HL-60/S4 treated with retinoic acid at 250 ng/mL for 4 days and 3 days (cell line): Measurements from ENCODE around the gene TMEM63C.
"Not testable (repeated sequence)": the region's sequence is repeated elsewhere in the genome, so short reads cannot be mapped to it uniquely, and the experiment has no call there.

Experiments
- in situ Hi-C: fragments of 300-500 bp; cut with MboI; formaldehyde crosslinking; loops from 2 replicates; pipeline ENCODE4 v1.7.0; 2022; ENCODE audit warnings: low sequenced_read_pairs

Gene TMEM63C

DNA sequence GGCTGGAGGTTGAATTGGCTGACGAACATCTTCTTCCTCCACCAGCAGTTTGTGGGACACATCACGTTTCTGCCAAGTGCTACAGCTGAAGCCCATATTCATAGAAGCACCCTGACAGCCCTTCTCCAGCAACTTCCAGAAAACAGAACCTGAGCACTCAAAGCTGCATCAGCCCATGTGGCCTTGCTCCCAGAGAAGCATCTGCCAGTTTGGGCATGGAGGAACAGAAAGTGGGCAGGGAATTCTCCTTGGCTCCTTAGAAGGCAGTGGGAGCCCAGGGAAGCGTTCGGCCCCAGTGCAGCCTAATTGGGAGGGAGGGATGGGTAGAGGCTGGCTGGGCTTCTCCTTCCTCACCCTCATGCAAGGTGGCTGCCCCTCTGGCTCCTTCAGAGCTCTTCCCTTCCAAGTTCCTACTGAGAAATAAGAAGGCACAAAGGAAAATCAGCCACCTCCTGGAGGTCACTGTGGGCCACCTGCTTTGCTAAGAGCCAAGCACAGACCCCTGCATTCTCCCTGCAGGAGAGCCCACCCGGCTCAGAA is 93.5 kb downstream of the TMEM63C start:
- in situ Hi-C loops: no loop called here

DNA sequence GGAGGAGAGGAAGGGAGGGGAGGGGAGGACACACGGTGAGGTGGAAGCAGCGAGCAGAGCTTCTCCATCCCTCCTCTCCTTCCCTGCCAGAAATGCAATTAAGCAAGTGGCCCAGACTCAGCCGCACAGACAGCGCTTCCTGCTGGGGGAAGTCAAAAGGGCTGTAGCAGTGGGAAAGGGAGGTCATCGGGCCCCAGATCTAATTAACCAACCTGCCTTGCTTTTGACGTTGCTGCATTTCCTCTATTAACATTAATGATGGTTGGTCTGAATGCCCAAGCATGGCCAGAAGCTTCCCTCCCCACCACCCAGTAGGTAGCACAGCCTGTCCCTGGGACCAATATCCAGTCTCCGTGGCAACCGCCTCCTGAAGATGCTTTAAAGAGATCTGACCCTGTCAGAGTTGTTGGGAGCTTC is 94.0 kb downstream of the TMEM63C start:
- in situ Hi-C loops: no loop called here

DNA sequence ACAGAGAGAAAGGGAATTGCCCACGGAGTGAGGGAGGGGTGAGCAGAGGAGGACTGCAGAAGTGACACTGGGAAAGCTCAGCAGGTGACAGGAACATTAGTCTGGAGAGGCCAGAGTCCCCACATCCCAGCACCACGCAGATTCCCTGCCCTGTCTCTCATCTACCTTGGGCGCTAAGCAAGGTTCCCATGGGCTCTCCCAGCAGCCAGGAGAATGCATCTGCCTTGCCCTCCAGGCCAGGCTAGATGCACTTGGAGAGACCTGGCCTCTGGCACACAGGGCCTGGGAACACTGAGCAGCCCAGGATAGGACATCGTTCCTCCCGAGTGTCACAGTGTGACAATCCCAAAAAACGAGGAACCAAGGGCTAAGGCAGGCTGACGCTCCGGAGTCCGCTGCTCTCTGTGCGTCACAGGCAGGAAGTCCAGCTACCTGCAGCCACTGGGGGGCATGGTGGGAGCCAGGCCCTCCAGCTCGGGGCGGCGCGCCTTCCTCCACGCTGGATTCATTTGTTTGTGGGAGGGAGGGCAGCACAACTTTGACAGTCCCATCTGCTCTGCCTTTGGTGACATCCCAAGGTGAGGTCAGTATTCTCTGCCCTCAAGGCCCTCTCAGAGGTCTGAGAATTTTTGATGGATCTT is 94.8 kb downstream of the TMEM63C start:
- in situ Hi-C loops: no loop called here

DNA sequence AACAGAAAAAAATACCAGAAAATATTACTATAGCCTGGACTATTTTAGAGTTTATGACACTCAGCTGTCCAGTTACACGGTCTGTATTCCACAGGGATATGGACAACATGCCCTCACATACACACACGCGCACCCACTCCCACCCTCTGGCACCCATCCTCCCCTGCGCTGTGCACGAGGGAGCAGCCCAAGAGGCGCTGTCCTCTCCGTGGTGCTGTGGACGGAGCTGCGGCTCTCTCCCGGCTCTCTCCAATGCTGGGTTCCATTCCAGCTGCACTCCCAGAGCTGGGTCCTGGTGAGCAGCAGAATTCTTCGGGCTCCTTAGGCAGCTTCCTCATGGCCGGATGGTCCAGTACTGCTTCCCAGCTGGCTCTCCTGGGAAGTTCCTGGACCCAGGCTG is 95.4 kb downstream of the TMEM63C start:
- in situ Hi-C loops: no loop called here

DNA sequence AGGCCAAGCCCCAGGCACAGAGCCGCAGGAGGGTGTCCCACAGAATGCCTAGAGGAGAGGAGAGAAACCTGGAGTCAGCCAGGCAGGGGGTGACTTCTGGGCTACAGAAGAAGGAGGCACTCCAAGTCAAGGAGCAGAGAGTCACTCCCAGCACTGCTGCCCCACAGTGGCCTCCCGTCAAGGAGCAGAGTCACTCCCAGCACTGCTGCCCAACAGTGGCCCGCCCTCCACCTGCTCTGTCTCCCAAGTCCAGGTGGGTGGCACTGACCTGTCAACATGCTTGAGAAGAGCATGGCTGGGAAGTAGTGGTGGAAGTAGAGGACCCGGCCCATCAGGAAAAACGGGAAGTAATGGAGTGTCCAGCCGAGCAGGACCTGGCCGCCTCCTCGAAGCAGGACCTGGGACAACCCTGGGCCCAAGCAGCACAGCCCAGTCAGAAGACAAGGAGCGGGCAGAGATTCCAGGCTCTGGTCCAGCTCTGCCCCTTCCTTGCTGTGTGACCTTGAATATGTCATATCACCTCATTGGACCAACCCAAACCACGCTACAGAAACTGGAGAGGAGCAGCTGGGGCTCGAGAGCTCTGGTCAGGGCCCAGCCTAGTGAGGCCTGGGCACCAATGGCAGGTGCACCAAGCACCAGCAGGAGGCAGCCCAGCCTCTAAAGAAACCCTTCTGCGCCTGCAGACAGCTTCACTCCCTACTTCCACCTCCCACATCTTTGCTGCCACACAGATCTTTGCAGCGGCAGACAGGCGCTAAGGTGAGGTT is 97.0 kb downstream of the TMEM63C start:
- in situ Hi-C loops: no loop called here

DNA sequence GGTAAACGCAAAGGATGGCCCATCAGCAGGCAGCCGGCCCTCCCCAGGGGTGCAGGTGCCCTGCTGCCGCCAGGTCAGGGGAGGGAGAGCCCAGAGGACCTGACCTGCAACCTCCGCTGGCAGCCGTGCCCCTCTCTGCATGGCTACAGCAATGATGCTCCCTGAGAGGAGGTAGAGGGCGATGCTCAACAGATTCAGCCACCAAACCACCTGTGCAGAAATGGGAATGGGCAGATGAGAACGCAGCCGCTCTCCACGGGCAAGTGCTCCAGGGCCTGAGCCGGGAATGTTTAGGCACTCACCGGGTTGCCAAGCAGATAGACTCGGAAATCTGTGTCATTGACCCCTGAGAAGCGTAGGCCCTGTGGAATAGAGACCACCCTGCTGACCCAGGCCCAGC is 98.1 kb downstream of the TMEM63C start:
- in situ Hi-C loops: no loop called here

DNA sequence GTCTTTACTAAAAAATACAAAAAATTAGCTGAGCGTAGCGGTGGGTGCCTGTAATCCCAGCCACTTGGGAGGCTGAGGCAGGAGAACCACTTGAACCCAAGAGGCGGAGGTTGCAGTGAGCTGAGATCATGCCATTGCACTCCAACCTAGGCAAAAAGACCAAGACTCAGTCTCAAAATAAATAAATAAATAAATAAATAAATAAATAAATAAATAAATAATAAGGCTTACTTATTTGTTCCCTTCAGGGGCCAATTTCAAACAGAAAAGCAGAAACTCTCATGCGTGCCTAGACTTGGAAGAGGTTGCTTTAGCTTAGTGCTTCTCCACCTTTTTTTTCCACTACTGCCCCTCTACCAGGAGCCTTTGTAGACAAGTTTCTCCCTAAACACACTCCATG is 99.3 kb downstream of the TMEM63C start:
- in situ Hi-C loops: not testable (repeated sequence)

DNA sequence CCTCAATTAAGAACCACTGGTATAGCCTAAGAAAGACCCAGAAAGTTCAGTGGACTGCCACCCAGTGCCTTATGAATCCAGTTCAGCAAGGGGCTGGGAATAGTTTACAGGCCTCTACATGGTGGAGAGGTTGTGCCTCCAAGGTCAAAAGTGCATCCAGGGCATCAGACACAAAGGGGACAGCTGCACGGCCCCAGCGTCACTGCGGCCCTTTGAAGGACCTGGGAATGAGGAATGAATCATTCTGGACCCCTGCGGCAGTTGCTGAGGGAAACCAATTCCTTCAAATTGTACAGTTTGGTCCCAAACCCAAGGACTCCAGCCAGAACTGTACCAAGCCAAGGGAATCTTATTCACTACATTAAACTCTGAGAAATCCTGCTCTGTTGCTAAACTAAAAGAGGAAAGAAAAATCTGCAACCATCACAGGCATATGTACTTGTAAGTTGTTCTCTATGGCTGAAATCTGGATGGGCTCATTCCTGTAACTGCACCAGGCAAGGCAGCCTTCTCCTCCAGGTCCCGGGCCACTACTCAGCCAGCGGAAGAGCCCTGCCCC is 100.3 kb downstream of the TMEM63C start:
- in situ Hi-C loops: no loop called here

DNA sequence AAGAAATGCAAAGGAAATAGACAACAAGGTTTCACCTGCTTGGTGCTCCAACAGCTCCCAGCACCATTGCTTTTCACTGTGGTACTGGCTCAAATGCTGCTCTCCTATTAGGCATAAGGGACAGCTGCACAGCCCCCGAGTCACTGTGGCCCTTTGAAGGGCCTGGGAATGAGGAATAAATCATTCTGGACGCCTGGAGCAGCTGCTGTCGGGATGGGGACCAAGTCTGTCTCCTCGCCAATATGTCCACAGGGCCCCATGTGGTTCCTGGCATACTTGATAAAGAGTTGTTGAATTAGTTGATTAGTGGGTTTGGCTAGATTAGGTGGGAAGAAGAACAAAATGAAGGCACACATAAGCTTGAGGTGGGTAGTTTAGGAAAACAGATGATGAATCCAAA is 102.5 kb downstream of the TMEM63C start:
- in situ Hi-C loops: no loop called here

DNA sequence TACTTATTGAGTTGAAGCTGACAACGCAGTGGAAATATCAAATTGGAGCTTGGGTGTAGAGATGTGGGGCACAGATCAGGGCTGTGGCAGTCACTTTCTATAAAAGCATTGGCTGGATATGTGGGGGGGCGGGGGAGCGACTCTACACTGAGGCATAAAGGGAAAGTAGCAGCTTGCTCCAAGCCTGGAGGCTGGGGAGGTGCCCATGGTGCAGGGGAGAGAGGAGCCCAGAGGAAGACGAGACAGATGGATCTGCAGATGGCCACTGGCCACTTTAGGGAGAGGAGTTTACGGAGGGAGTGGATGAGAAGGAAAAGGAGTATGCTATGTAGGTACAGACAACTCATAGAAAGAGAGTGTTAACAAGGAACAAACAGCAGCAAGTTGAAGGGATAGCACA is 102.9 kb downstream of the TMEM63C start:
- in situ Hi-C loops: no loop called here

DNA sequence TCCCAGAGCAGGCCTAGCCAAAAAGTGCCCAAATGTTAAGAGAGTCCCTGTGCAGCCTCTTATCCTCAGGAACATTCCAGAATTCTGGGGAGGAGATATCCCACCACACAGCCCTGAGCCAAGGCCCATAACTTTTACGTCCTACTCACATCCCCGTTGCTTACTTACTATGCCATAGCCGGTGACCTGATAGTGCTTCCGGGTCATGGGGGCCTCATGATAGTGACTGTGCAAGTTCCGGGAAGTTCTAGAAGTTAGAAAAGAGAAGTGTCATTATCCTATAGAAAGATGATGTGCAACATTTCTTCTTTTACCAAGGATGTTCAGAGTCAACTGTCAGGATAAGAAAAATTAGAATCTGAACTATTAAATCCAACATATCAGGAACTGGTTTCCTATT is 105.0 kb downstream of the TMEM63C start:
- in situ Hi-C loops: no loop called here

DNA sequence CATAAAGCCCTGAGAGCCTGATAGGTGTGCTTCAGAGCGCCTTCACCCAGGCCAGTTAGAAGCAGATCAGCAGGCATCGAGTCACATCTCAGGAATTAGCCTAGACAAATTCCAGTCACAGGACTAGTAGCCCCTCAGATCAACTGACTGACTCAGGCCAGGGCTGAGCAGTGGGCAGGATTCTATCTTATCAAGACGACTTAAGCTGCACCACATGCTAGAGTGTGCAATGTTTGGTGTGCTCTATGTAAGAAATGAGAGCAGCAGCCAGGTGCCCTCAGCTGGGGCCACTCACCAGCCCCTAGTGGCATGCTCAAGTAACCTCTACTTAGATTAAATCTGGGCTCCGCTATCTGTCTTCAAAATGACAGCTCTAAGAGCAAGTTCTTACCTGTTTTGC is 109.1 kb downstream of the TMEM63C start:
- in situ Hi-C loops: no loop called here

DNA sequence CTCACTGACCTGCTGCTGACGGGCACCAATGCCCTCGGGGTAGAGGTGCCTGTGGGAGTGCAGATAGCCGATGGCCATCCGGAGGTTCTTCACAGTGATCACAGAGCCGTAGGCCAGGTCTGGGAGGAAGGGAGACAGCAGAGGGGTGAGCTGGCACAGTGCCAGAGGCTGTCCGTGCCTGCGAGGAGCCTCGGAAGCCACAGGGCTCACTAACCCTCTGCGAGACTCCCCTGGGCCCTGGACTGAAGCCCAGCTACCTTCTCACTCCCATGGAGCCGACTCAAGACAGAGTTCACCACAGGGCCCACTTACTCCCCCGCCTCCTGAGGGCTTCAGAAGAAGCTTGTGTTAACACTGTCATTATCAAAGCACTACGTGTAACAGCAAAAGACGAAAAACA is 114.6 kb downstream of the TMEM63C start:
- in situ Hi-C loops: no loop called here

DNA sequence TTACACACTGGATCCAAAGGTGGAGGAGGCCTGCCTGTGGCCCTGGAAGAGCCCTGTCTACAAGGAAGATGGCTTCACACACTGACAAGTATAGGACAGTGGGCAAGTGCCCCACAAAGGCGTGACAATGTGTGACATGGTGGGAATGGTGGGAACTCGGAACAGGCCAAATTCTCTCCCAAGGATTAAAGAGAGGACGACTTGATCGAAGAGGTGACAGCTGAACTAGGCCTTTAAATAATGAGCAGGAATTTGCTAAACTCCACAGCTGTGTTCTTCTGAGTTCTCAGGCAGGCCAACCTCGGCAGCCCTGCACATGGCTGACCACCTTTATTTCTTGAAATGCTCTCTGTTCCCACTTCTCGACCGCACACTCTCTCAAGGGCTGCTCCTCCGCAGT is 115.3 kb downstream of the TMEM63C start:
- in situ Hi-C loops: no loop called here

DNA sequence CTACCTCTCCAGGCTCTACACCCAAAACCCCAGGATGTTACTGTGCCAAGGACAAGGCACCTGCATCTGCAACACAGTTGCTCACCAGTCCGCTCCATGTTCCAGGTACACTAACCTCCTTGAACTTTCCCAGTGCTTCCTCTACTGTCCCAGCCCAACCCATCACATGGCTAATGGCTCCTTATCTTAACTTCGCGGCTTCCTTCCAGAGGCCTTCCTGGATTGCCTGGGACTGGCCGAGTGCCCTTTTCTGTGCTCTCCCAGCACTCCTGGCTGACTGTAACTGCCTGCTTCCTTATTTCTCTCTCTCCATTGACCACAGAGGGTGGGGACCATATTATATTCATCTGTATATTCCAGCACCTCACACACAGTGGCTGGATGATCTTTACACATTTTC is 118.2 kb downstream of the TMEM63C start:
- in situ Hi-C loops: loop anchor here (25.0 kb wide), 1 partner anchor 437 kb away; no protein-coding TSS in a partner anchor

DNA sequence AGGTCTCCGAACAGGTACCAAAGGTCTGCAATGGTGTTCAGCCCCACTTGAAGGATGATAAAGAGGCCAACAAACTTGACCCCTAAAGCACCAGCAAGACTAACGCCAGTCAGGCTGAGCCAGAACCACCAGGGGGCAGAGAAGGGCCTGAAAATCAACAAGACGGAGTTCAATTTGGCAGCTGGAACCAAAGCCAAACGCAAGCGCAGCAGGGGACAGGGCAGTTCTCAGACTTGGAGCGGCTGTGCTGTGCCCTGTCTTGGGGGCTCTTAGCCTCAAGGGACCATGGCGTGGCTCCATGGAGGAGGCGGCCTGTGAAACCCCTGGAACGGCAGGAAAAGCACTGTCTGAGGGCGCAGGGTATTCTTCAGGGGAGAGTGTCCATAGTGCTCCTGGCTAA is 119.5 kb downstream of the TMEM63C start:
- in situ Hi-C loops: loop anchor here (25.0 kb wide), 1 partner anchor 439 kb away; no protein-coding TSS in a partner anchor

DNA sequence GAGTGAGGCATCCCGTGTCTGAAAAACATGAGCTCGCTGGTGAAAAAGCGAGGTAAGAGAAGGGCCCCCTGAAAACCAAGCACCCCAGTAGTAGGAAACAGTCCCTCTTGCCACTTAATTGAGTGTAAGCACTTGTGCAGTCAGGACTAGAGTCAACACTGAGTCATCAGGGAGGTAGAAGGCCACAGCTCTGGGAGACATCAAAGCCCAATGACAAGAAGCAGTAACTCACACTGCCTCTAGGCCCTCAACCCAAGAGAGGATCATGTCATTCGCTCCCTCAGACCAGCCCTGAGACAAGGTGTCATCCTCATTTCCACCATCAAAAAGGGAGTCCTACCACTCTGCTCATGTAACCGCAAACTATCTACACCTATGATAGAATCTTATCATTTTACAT is 121.3 kb downstream of the TMEM63C start:
- in situ Hi-C loops: loop anchor here (25.0 kb wide), 1 partner anchor 441 kb away; no protein-coding TSS in a partner anchor

DNA sequence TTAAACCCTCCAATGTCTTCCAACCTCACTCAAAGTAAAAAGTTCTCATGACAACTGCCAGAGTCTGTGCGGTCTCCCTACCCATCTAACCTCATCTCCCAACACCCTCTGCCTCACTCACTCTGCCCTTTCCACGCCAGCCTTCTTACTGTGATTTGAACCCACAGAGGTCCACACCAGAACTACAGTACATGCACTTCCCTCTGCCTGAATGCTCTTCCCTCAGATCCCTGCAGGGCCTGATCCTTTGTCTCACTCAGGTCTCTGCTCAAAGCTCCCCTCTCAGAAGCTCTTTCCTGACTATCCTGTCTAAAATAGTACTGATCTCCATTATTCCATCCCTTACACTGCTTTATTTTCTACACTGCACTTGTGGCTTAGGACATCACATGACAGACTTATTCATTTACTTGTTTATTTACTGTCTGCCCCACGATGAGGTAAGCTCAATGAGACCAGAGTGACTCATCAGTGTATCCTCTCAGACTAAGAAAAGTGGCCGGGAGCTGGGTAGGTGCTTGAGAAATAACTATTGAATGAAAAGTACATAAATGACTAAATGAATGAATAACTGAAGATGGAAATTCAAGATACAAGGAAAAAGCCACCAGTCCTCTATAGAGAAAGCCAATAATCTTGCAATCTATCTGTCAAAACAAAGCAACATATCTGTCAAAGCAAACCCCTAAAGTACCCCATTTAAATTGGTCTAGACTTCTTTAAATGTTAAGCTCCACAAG is 122.0 kb downstream of the TMEM63C start:
- in situ Hi-C loops: loop anchor here (25.0 kb wide), 1 partner anchor 441 kb away; no protein-coding TSS in a partner anchor

DNA sequence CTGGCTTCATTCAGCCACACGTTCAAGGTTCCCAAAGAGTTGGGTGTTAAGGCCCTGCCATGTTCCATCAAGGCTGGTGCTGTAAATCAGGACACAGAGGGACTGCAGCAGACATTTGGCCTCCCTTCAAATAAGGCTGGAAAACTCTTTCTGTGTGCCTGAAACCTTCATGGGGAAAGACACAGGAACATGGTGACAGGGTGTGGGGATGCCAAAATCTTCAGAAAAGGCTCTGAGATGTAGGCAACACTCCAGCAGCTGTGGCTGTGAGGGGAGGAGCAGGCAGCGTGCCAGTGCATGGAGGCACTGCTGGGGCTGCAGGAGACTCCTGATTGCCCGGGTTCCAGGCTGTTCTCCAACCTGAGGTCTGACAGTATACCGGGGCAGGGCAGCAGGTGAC is 124.1 kb downstream of the TMEM63C start:
- in situ Hi-C loops: loop anchor here (25.0 kb wide), 1 partner anchor 443 kb away; no protein-coding TSS in a partner anchor

DNA sequence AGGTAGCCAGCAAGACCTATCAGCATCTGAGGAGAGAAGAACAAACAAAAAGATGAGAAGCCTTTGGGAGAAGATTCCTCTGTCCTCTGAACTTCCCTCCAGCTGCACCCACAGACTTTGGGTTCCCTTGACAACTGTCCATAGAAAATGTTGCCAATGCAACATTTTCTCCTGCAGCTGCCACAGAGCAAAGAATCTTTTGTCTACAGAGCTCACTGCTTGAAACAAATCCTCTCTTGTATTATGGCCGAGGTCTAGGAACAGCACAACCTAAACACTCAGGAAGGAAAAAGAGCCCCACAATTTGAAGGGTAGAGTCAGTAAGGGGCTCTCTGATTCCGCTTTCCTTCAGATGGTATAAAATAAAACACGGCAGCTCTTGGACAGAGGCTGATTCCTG is 124.8 kb downstream of the TMEM63C start:
- in situ Hi-C loops: loop anchor here (25.0 kb wide), 1 partner anchor 444 kb away; no protein-coding TSS in a partner anchor
